ENCODE measurements around the gene FBRSL1.

Gene FBRSL1

DNA sequence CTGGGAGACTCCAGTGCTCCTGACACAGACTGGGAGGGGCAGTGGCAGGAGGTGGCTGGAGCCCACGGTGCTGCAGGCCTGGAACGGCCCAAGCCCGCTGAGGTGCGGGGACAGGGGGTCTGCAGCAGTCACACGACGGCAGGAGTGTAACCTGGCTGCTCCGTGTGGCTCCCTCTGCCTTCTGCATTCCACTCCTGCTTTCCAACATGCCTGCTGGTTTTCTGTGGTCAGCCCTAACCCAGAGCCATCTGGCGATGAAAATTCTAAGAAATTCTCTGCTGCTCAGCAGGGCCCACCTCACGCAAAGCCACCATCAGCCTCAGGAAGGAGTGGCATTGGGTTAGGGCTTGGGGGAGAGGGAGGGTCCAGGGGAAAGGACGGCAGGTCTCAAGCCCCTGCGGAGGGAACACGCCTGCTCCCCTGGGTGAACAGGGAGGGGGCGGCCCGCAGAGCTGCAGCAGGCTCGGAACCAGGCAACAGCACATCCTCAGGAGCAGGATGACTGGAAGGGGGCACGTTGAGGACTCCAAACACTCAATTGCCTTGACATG lies 5.0 kb upstream of the FBRSL1 start:
- no peak for DNase-seq

DNA sequence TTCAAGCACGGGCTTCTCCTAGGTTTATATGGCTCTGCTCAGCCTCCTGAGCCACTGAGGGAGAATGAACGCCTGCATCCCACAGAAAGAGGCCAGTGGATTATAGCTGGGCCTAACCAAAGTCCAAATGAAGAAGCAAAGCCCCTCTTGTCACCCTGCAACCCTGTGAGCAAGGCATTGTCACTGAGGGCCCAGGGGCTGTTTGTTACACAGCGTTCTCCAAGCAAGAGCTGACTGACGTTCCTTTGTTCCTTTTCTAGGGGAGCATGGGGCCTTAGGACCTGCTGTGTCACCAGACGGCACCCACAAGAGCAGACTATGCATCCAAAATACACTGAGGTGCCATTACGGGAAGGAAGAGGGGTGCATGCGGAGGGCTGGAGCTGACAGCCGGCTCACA lies 4.3 kb upstream of the FBRSL1 start:
- DNase-seq, result no peak

DNA sequence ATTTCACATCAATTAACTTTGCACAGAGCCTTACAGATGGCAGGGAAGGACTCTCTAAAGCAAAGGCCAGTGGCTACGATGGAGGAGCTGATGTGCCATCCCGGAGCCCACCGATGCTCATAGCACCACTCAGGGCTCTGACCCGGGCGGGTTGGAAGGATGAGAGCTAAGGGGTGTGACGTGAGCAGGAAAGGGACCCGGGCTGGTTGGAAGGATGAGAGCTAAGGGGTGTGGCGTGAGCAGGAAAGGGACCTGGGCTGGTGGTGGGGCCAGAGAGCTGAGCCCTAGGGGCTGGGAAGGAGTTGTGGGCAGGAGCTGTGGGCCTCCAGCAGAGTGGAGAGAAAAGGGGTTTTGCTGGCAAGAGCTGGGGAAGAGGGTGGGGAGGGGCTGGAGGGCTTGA lies 3.8 kb upstream of the FBRSL1 start:
- DNase-seq, result no peak

DNA sequence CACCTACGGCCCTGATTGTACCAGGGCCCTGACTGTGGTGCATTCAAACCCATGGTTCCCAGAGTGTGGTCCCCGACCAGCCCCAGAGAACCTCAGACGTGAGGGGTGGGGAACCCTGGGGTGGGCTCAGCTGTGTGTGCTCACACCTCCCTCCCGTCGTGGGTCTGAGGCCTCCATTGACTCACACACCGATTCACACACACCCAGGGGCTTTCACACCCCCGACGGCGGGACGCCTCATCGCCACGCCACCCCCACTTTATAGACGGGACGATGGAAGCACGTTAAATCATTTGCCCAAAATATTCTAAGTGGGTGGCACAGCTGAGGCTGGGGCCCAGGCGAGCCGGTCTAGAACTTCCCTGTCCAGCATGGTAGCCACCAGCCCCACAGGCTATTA lies 3.4 kb upstream of the FBRSL1 start:
- no peak for DNase-seq

DNA sequence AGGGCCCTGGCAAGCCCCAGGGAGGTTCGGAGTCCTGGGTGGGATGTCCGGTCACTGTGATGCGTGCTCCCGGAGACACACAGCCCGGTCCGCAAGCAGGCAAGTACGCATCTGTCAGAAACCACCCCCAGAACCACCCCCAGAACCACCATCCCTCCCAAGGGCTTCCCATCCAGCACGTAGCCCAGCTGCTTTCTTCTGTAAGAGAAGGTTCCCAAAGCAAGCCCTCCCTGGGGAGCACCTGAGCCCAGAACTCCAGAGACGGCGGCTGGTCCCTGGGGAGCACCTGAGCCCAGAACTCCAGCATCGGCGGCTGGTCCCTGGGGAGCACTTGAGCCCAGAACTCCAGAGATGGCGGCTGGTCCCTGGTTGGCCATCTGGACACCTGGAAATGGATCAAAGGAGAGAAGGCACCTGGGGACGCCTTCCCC lies 2.6 kb upstream of the FBRSL1 start:
- no peak for DNase-seq

DNA sequence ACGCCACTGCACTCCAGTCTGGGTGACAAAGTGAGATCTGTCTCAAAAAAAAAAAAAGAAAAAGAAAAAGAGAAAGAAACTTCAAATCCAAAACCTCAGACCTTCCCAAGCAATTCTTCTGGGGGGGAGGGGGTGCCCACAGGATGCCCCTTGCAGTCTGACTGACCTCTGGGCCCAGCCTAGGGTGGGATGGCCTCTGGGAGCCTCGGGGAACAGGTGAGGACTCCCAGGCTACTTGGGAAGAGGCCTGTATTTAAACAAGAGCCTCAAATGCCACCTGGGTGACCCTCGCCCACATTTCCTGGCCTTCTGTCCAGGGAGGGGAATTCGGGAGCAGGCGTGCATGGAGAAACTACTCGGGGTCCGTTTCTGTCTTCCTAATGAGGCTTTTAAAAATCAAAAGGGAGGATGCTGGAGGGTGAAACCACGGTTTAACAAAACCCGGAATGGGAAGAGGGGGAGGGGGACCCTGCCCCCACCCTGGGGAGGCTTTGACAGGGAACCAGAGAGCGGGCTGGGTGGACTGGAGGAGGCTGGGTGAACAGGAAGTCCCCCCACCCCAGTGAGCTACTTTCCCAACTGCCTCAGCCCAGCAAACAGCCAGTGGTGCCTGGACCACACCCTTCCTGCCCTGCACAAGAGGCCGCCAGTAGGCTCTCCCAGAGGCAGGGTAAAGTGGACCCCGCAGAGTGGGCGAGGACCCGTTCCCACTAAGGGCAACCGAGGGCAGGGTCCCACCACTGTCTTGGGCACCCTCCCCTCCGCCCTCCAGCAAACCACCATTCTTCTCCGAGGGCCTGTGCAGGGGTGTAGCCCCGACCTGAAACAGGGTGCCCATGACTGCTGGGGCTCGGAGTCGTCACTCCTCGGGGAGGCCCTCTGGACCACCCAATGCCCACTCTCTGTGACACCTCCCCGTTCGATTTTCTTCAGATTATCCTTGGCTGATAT lies 1.5 kb upstream of the FBRSL1 start:
- peak; percentile 52 to 69 for DNase-seq

DNA sequence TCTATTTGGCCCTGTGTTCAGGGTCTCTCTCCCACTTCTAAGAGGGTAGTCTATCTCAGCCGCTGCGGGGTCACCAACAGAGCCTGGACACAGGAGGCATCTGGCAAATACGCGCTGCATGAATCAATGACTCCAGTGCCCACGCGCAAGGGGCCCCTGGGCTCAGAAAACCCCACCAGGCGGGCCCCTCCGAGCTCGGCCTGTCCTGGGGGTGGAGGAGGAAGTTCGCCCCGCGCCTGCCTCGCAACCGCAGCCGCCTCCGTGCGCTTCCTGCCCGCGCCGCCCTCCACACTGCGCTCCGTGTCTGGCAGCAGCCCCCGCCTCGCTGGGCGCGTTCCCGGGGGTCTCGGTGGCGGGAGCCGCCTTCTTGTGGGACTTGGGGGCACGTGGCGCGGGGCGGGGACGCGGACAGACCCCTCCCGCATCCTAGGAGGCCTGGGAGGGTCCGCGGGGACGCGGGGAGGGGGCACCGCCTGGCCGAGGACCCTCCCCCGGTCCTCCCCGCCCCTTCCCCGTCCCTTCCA lies 811 bp upstream of the FBRSL1 start:
- DNase-seq, result no peak

DNA sequence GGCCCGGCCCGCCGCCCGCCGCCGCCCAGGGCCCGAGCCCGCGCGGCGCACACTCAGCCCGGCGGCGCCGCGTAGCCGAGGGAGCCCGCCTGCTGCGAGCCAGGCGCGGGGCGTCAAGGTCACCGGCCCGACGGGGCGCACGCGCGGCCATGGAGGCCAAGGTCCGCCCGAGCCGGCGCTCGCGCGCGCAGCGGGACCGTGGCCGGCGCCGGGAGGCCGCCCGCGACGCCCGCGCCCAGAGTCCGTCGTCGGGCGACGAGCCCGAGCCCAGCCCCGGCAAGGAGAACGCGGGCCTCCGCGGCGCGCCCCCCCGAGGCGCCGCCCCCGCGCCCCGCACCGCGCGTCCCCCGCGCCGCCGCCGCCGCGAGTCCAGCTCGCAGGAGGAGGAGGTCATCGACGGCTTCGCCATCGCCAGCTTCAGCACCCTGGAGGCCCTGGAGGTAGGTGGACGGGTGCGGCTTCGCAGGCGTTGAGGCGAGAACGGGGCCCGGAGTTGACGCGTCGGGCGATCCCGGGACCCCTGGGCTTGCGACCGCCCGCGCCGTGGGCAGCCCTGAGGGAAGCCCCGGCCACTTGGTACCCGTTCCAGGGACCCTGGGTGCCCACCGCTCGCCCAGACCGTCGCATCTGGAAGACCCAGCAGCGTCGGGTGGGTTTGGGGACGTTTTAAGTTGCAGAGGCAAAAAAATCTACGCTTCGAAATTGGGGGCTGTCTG lies 629 bp downstream of the FBRSL1 start:
- DNase-seq, result no peak

DNA sequence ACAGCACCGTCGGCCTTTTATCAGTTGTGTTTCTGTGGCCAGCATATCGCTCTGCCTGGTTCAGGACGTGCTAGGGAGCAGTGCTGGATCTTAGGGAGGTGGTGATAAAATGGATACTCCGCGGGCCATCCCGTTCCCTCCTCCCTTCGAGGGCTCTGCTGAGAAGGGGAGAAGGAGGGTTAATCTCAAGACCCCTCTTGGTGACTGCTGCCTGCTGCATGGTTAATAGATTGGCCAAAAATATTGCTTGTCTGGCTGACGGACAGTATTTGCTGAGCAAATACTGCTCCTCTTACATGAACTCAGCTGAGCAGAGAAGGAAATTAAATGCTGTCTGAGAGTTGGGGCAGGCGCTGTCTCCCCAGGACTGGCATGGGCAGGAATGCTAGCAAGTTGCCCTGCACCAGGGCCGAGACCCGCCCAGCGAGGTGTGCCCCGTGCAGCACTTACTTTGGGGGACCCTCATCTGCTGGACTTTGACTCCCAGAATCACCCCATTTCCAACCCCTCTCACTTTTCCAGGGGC lies 1.2 kb downstream of the FBRSL1 start:
- no peak for DNase-seq

DNA sequence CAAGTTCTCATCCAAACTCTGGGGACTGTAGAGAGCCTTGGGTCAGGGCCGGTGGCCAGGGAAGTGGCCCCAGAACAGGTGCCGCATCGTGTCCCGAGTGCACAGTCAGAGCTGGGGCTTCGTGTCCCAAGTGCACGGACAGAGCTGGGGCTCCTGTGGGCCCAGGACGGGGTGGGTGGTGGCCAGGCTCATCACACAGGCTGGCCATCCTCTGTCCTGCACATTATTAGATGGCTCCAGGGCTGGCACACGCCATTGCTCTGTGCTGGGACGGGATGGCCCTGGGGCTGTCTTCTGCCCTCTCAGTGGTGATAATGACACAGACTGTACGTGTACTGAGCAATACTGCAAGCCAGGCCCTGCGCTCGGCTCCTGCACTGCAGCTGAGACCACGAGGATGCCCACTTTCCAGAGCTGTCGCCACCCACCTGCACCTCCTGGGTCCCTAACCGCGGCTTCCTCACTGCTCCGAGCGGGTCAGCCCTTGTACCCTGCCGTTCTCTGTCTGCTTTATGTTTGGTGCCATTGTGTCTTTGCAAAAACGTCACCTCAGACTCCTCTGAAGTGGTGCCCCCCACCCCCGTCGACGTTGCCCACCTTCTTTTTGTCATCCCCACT lies 1.9 kb downstream of the FBRSL1 start:
- DNase-seq, result no peak

DNA sequence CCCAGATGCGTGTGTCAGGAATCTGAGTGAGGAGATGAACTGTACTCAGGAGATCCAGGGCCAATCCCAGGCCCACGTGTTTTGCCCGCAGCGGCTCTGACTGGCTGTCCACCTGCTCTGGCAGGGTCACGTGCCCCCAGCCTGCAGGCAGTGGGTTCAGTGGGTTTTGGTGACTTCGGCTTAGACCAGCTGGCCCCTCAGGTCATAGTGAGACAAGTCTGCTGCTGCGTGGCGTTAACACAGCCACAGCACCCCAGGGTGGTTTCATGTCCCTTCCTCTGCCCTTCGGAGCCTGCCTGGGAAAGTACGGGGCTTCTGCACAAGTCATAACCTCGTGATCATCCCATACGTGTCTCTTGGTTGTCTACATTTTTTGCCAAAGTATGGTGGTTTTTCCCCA lies 2.6 kb downstream of the FBRSL1 start:
- DNase-seq, result no peak

DNA sequence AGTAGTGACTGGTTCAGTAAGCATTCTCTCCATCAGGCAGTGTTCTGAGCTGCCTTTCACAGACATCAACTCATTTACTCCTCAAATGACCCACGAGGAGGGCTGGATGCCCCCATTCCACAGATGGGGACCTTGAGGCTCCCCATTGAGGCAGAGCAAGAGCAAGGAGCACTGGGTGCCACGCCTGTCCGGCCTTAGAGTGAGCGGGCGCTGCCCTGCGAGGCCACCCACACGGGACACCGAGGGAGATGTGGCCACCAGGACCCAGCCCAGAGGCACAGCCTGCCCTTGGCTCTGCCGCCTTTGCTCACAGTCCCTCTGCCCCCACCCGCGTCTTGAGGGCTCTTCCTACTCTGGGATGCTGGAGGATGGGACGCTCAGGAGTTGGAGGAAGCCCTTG lies 3.0 kb downstream of the FBRSL1 start:
- DNase-seq, result no peak

DNA sequence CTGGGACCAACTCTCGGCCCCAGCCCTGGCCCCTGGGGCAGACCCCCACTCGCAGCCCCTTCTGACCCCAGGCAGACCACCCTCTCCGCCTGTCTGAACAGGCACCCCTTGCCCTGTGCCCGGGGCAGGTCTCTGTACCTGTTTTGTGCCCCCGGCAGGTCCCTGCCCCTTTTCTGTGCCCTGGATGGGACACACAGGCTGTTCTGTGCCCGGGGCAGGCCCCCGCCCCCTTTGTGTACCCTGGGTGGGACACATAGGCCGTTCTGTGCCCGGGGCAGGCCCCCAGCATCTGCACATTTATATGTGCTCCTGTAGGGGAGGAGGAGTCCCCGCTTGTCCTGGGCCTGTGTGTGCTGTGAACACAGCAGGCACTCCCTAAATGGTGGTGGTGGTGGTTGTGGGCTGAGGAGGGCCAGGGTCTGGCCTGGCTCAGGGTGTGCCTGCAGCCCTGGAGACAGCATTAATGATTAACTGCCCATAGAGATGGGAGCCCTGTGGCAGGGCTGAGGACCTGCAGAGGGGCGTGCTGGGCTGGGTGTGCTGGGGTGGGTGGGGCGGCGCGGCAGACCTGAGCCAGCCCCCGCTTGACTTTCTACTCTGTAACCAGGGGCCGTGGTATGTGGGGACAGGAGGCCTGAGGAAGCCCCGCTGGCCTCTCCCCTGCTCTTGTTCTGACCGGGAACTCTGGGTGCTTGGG lies 3.7 kb downstream of the FBRSL1 start:
- DNase-seq, result no peak

DNA sequence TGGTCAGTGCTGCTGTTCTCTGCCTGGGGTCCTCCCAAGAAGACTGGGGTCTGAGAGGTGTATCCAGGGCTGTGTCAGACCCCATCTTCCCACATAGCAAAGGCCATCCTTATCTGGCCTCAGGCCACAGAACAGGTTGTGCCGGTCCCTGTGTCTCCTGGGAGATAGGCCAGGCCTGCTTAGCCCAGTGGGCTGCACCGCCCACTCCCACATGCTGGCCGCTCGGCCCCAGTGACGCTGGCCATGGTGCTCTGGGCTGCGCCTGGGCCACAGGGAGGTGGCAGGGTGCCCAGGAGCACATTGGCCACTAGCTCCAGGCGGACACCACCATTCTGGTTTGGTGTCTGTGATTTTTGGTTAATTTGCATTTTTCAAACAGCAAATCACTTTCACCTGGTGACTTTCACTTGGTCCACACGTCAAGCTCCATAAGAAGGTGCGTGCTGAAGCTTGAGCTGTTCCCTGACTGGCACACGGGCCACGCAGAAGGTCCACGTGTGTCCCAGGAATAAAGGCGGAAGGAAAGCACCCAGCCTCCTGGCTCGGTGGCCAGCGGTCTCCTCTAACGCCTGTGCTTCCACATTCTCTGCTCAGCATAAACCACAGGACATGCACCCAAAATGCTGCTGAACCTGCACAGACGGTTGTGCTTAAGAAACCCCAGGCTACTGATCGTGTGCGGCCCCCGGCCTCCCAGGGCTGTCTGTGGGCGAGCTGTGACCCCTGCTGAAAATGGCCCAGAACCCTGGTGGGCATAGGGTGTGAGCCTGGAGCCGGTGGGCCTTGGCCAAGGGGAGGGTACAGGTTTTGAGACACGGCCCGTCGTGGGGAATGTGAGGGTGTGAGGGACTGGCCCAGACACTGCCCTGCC lies 4.6 kb downstream of the FBRSL1 start:
- peak; percentile 55 to 66 for DNase-seq

DNA sequence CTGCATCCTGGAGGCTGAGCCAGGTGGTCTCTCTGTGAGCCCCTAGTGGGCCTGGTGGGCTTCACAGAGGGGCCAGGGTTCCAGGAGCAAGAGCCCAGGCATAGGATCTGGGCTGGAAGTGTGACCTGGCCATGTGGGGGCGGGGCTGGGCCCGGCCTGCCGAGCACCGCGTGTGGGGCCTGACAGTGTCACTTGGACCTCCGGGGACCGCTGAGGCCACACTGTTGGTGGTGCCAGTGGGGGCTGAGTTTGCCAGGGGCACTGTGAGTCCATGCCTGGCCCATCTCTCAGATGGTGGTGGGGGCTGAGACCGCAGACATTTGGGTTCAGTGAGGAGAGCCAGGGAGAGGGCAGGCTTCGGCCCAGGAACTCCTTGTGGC lies 5.2 kb downstream of the FBRSL1 start:
- DNase-seq, result no peak

DNA sequence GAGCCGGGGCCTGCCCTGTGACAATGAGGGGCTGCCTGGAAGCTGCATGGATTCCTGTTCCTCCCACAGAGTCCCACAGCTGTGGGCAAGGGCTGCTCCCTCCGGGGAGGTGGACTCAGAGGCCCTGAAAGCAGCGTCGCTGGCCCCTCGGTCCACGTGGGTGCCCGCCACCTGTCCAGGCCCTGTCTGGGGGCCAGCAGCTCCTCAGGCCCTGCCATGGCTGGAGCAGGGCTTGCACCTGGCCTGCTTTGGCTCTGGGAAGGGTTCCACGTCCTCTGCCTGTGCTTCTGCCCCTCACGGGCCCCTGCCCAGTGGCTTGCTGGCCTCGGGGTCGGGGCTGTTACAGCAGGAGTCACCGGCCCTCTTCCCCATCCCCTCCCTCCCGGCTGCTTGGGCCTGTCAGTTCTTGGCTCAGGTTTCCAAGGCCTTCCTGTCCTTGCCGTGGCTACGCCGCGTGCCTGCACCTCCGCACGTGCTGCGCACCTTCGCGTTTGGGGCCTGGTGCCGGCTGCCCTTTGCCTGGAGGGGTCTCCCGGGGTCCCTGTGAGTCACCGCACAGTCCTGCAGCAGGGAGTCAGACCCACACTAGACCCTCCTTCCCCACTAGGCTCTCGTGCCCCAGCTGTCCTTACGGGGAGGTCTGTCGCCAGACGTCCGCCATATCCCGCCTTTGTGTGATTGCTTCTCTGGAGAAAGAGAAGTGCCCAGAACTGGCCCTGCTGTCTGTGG lies 5.8 kb downstream of the FBRSL1 start:
- no peak for DNase-seq

DNA sequence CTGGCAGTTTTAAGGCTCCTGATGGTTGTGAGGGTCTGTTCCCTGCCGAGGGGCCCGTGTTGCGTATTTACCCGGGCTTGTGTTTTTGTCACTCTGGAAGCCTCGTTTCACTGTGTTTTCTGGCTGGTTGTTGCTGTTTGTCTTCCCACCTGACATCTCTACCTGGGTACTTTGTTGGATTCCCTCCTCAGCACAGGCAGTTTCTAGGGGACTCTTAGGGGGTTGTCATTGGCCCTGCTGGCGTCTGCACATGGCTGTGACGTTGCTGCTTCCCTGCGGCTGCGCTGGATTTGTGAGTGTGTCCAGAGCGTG lies 6.4 kb downstream of the FBRSL1 start:
- no peak for DNase-seq

DNA sequence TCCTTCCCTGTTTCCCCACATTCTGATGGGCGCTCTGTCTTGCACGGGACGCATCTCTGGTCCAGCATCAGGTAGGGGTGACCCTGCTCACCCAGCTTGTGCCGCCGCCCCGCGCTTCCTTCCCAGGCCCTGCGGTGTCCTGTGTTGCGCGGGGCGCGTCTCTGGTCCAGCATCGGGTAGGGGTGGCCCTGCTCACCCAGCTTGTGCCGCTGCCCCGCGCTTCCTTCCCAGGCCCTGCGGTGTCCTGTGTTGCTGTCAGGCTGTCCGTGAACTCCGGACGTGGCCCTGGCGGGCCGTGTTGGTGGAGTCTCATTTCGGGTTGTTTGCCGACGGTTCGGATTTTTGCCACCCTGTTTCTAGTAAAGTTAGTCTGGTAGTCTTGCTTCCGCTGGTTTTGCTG lies 6.8 kb downstream of the FBRSL1 start:
- no peak for DNase-seq

DNA sequence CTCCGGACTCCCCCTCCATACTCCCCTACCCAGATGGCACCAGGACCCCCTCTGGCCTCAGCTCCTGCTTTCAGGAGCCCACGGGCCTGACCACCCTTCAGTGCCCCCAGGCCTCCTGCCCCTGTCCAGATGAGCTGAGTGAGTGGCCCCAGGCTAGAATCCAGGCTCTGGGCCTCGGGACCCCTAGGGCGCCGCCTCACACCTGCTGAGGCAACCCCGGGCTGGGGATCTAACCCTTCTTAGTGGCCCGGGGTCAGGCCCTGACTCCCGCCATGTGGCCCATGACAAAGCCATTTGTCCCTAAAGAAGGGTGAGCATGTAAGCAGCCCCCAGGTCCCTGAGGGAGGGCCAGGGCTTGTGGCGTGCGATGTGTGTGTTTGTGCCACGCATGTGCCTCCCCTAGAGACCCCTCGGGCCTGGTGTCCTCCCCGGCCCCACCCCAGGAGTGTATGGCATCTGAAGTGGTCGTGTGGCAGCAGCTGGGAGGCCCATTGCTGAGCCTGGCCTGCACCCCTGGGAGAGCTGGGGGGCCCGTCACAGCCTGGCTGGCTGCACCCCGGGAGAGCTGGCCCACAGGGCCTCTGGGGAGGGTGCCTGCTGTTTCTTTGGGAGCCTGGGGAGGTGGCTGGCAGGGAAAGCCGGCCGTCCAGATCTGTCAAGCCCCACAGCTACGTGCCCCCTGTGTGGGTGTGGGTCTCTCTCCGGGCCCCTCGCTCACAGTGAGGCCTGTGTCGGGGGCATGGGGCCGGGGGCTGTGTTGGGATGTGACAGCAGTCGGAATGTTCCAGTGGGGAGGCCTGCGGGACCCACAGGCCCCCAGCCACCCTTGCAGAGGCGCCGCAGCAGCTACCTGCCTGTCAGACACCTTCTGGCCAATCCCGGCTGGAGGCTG lies 7.8 kb downstream of the FBRSL1 start:
- DNase-seq, result no peak

DNA sequence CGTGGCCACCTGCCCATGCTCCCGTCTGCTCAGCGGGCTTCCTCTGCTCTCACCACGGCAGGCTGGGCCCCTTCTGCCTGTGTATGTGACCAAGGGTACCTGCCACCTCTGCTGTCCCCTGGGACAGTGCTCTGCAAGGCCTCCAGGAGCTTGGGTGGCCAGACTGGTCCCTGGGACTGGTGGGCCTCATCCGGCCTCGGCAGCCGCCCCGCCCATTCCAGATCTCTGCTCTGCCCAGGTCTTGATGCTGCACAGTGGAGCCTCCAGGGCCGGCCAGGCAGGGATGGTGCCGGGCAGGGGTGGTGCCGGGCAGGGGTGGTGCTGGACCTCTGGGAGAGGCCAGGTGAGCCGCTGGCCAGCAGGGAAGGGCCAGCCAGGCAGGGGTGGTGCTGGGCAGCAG lies 9.0 kb downstream of the FBRSL1 start:
- DNase-seq, result no peak

Measured in Kasumi-1 (cell line).